Astrocyte (in vitro differentiated cells and primary cell): ENCODE measurements around the gene PCDHGA4.
"Not testable (repeated sequence)": the region's sequence is repeated elsewhere in the genome, so short reads cannot be mapped to it uniquely, and the experiment has no call there.

Source experiments
- CTCF ChIP-seq: IDR thresholded peaks from 2 replicates; pipeline ENCODE4 v1.5.1; 2011; ENCODE audit warnings: low read depth, mild to moderate bottlenecking, inconsistent platforms, low read length, moderate library complexity; ENCODE audit not compliant: insufficient read depth
- EZH2 ChIP-seq: IDR thresholded peaks from 2 replicates; pipeline ENCODE4 v1.6.1; 2012; ENCODE audit warnings: mild to moderate bottlenecking, low read length, inconsistent platforms; ENCODE audit not compliant: insufficient read depth

DNA sequence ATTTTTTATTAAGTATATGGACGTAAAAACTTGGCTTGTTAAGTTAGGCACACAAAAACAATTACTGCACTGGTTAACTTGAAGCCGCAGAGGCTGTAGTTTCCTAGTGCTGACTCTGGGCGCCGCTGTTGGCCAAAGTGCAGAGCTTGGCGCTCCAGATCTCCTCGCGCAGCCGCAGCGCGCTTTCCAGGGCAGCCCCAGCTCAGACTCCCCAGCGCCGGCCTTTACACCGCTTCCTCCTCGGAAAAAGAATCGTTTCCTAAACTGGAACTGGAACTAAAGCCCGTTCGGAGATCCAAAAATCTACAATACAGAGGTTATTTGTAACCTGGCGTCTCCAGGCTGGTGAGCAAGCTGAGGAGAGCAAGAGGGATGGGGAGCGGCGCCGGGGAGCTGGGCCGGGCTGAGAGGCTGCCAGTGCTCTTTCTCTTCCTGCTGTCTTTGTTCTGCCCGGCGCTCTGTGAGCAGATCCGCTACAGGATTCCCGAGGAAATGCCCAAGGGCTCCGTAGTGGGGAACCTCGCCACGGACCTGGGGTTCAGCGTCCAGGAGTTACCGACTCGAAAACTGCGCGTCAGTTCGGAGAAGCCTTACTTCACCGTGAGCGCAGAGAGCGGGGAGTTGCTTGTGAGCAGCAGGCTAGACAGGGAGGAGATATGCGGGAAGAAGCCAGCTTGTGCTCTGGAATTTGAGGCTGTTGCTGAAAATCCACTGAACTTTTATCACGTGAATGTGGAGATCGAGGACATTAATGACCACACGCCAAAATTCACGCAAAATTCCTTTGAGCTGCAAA lies 43.1 kb downstream of the PCDHGA4 start, which contains the start of gene PCDHGB5:
- TF ChIP-seq CTCF = peak; percentile 41
- not testable (repeated sequence) for TF ChIP-seq EZH2
